Uterus (tissue), 4 donors: ENCODE data around the gene CKS1B. TPM values are rescaled to one million over a fixed set of nuclear protein-coding genes. Genes with fewer than 3 reads are reported as not detected.
A peak's percentile ranks its signal among the peaks of the same experiment; 100 is the strongest.

ENCODE experiments used
- DNase-seq, 2 donors: peaks; one replicate each; pipeline ENCODE4 v3.0.0-alpha.2; 2019 to 2020
- H3K27ac ChIP-seq, 2 donors: fragments of 200-600 bp; sonication (generic); 1 replicate in 1 of 2; 2 replicates in 1 of 2; pipeline ENCODE4 v1.5.1; 2016 to 2018
- H3K27me3 ChIP-seq, 2 donors: fragments of 200-600 bp; sonication (generic); one replicate each; pipeline ENCODE4 v1.5.1; 2018 to 2019; ENCODE audit warnings: control low read depth in 1 of 2
- H3K36me3 ChIP-seq, 2 donors: fragments of 200-600 bp; sonication (generic); one replicate each; pipeline ENCODE4 v1.5.1; 2019; ENCODE audit warnings: control low read depth in 1 of 2
- H3K4me1 ChIP-seq, 2 donors: fragments of 200-600 bp; sonication (generic); one replicate each; pipeline ENCODE4 v1.5.1; 2018 to 2019; ENCODE audit warnings: control low read depth in 1 of 2
- H3K4me3 ChIP-seq, 2 donors: fragments of 200-600 bp; sonication (generic); 1 replicate in 1 of 2; 2 replicates in 1 of 2; pipeline ENCODE4 v1.5.1; 2018 to 2019; ENCODE audit warnings: mild to moderate bottlenecking in 1 of 2
- H3K9me3 ChIP-seq, 2 donors: fragments of 200-600 bp; sonication (generic); one replicate each; pipeline ENCODE4 v1.5.1; 2019; ENCODE audit warnings: control low read depth in 1 of 2
- CTCF ChIP-seq, 4 experiments: fragments of 200-600 bp in 2 of 4; fragments of 450-650 bp in 2 of 4; sonication (generic) in 2 of 4; IDR thresholded peaks; one replicate each; pipeline ENCODE4 v1.5.1; 2016 to 2019; ENCODE audit warnings: antibody characterized with exemption in 4 of 4, mild to moderate bottlenecking in 2 of 4, moderate library complexity in 1 of 4
- POLR2A ChIP-seq, 2 donors: fragments of 450-650 bp; IDR thresholded peaks; one replicate each; pipeline ENCODE4 v1.6.1; 2016; ENCODE audit warnings: antibody characterized with exemption in 2 of 2, mild to moderate bottlenecking in 1 of 2, moderate library complexity in 1 of 2
- intact Hi-C: fragments of 100-400 bp; cut with DNase I; formaldehyde crosslinking; loops from one replicate; pipeline ENCODE4 v1.15.1; 2023; ENCODE audit warnings: low total_unique reads
- total RNA-seq, 4 donors: library from RNA; depleted of rRNA in 3 of 4; stranded (reverse); fragments of >200 nt in 3 of 4; gene quantifications; one replicate each; pipeline versions ENCODE4 v1.1.0 to v1.2.4, GENCODE V29; 2014 to 2023
- donor health status: DM: yes; HTN: yes; CAD: no.

CKS1B gene
- total RNA-seq, 4 donors from 2014 or later, result 14.1 to 52.7 (median 22.8) TPM

GRCh38 chr1:154943649-154944400 lies 30.7 kb upstream of the CKS1B start:
- H3K27ac ChIP-seq, result peak overlapping the region; percentile 23 to 33
- no peak for DNase-seq
- TF ChIP-seq CTCF (IDR thresholded peaks at IDR 0.05) (peak; percentile 55 to 78 (median 59)), POLR2A (IDR thresholded peaks at IDR 0.05) (no peak)

GRCh38 chr1:154944401-154945159 lies 29.9 kb upstream of the CKS1B start:
- Histone ChIP-seq H3K9me3 (no peaks in the 10 kb centered on the region), H3K4me3 (no peak overlapping the region), H3K4me1 (no peaks in the 10 kb centered on the region), H3K36me3 (no peaks in the 10 kb centered on the region), H3K27ac (peak overlapping the region; percentile 23 to 33), H3K27me3 (no peaks in the 10 kb centered on the region)
- TF ChIP-seq POLR2A (IDR thresholded peaks at IDR 0.05) (no peak), CTCF (IDR thresholded peaks at IDR 0.05) (no peak)
- intact Hi-C loops, result no loop called here
- no peak for DNase-seq

More at GRCh38 chr1:154943649-154944400, 30.7 kb upstream of the CKS1B start:
- intact Hi-C loops, result no loop called here
- Histone ChIP-seq H3K4me3 (no peak overlapping the region), H3K9me3 (no peaks in the 10 kb centered on the region), H3K4me1 (no peaks in the 10 kb centered on the region), H3K27me3 (no peaks in the 10 kb centered on the region), H3K36me3 (no peaks in the 10 kb centered on the region)

GRCh38 chr1:154945160-154945961 lies 29.1 kb upstream of the CKS1B start:
- intact Hi-C loops, result no loop called here
- no peaks in the 10 kb centered on the region for H3K4me1 ChIP-seq
- peak overlapping the region in 1 of 2 donors; percentile 5 for H3K27ac ChIP-seq
- H3K4me3 ChIP-seq, result no peak overlapping the region
- no peaks in the 10 kb centered on the region for H3K9me3 ChIP-seq
- TF ChIP-seq POLR2A (IDR thresholded peaks at IDR 0.05), result no peak
- TF ChIP-seq CTCF (IDR thresholded peaks at IDR 0.05), result no peak
- no peak for DNase-seq
- no peaks in the 10 kb centered on the region for H3K27me3 ChIP-seq
- H3K36me3 ChIP-seq, result no peaks in the 10 kb centered on the region

GRCh38 chr1:154945962-154946850 lies 28.3 kb upstream of the CKS1B start:
- DNase-seq, result no peak
- no peaks in the 10 kb centered on the region for H3K4me1 ChIP-seq
- intact Hi-C loops, result no loop called here
- H3K27me3 ChIP-seq, result no peaks in the 10 kb centered on the region
- no peaks in the 10 kb centered on the region for H3K9me3 ChIP-seq
- H3K27ac ChIP-seq, result no peak overlapping the region
- no peak for TF ChIP-seq CTCF (IDR thresholded peaks at IDR 0.05)
- TF ChIP-seq POLR2A (IDR thresholded peaks at IDR 0.05), result no peak
- H3K4me3 ChIP-seq, result no peak overlapping the region
- no peaks in the 10 kb centered on the region for H3K36me3 ChIP-seq
